HCT116 (cell line): ENCODE data around the gene COMTD1. TPM values are rescaled to one million over a fixed set of nuclear protein-coding genes. Genes with fewer than 3 reads are reported as not detected.

Experiments
- ATAC-seq: fragments of 200-7000 bp; cut with Tn5 transposase; 2 replicates; pipeline ENCODE4 v1.9.1; 2020; ENCODE audit warnings: mild to moderate bottlenecking, moderate library complexity
- BruUV-seq: library from RNA; stranded (reverse); fragments of 400-500 nt; replicated peaks from 2 replicates; lab custom pipeline; 2021; lab: Mats Ljungman, UMichigan
- CTCF ChIA-PET: fragments of 300-600 bp; sonication (Branson Sonifier 250); formaldehyde crosslinking; loops from one replicate; lab custom pipeline; 2021; ENCODE audit warnings: antibody characterized with exemption; lab: Charles Lee
- POLR2A ChIA-PET: fragments of 300-600, 350-600 bp; sonication (Branson Sonifier 250); formaldehyde crosslinking; loops from one replicate; lab custom pipeline; 2021; ENCODE audit warnings: antibody characterized with exemption; lab: Charles Lee
- RAD21 ChIA-PET, 2 experiments: fragments of 300-600 bp; sonication (Branson Sonifier 250); formaldehyde crosslinking; loops; one replicate each; lab custom pipeline; 2023; ENCODE audit warnings: low total read pairs in 2 of 2; ENCODE audit not compliant: uncharacterized antibody in 2 of 2, unreplicated experiment in 2 of 2, low non-redundant PET in 1 of 2; lab: Charles Lee
- DNase-seq: peaks from one replicate; pipeline ENCODE4 v3.0.0-alpha.2; 2010; ENCODE audit warnings: low read depth, low spot score
- H2AFZ ChIP-seq: fragments of 200-600 bp; shearing (Covaris generic), sonication (generic); 2 replicates; pipeline ENCODE4 v1.6.1; 2017; ENCODE audit warnings: low read depth, mixed run types, mixed read lengths, antibody characterized with exemption, low read length; ENCODE audit not compliant: poor library complexity, severe bottlenecking
- H3K27ac ChIP-seq: 2 replicates; pipeline ENCODE4 v1.5.1; 2012; ENCODE audit warnings: low read depth, low read length
- H3K27me3 ChIP-seq: fragments of 200-600 bp; sonication (generic); 2 replicates; pipeline ENCODE4 v1.6.1; 2016; ENCODE audit warnings: mixed run types, low read length, mixed read lengths; ENCODE audit not compliant: insufficient read depth
- H3K36me3 ChIP-seq, 2 experiments: fragments of 200-500 bp in 1 of 2; fragments of 200-600 bp in 1 of 2; sonication (Bioruptor generic) in 1 of 2; sonication (generic) in 1 of 2; 2 replicates each; pipeline versions ENCODE4 v1.5.1 to v1.6.1; 2014 to 2016; ENCODE audit warnings: low read length in 2 of 2, inconsistent platforms in 1 of 2, mixed read lengths in 1 of 2, mixed run types in 1 of 2; ENCODE audit not compliant: insufficient read depth in 2 of 2, control insufficient read depth in 1 of 2
- H3K4me1 ChIP-seq, 2 experiments: fragments of 200-600 bp in 1 of 2; sonication (generic) in 1 of 2; 2 replicates each; pipeline versions ENCODE4 v1.5.1 to v1.6.1; 2012 to 2017; ENCODE audit warnings: low read length in 2 of 2, inconsistent platforms in 1 of 2, mild to moderate bottlenecking in 1 of 2, mixed read lengths in 1 of 2, mixed run types in 1 of 2, moderate library complexity in 1 of 2; ENCODE audit not compliant: insufficient read depth in 2 of 2, control insufficient read depth in 1 of 2
- H3K4me2 ChIP-seq: fragments of 200-600 bp; sonication (generic); 2 replicates; pipeline ENCODE4 v1.6.1; 2017; ENCODE audit warnings: mixed run types, low read length, mixed read lengths
- H3K4me3 ChIP-seq, 2 experiments: fragments of 200-600 bp in 1 of 2; sonication (generic) in 1 of 2; replicated peaks in 1 of 2; 2 replicates each; pipeline ENCODE4 v1.5.1; 2011 to 2016; ENCODE audit warnings: low read length in 2 of 2, control low read depth in 1 of 2, low read depth in 1 of 2, mild to moderate bottlenecking in 1 of 2, mixed read lengths in 1 of 2, mixed run types in 1 of 2
- H3K79me2 ChIP-seq: fragments of 200-600 bp; sonication (generic); 2 replicates; pipeline ENCODE4 v1.6.1; 2017; ENCODE audit warnings: mild to moderate bottlenecking, mixed run types, low read length, moderate library complexity, mixed read lengths; ENCODE audit not compliant: insufficient read depth
- H3K9ac ChIP-seq: fragments of 200-600 bp; sonication (generic); 2 replicates; pipeline ENCODE4 v1.6.1; 2016; ENCODE audit warnings: low read length, mixed read lengths
- H3K9me2 ChIP-seq: fragments of 200-600 bp; sonication (generic), shearing (Covaris generic); 2 replicates; pipeline ENCODE4 v1.6.1; 2017; ENCODE audit warnings: mixed run types, mild to moderate bottlenecking, moderate library complexity; ENCODE audit not compliant: insufficient read depth
- H3K9me3 ChIP-seq, 2 experiments: fragments of 200-500 bp in 1 of 2; fragments of 200-600 bp in 1 of 2; sonication (Bioruptor generic) in 1 of 2; sonication (generic) in 1 of 2; 2 replicates each; pipeline ENCODE4 v1.6.1; 2014 to 2017; ENCODE audit warnings: low read length in 2 of 2, mixed read lengths in 2 of 2, inconsistent platforms in 1 of 2, low read depth in 1 of 2, mild to moderate bottlenecking in 1 of 2, mixed run types in 1 of 2, moderate library complexity in 1 of 2; ENCODE audit not compliant: control insufficient read depth in 1 of 2, insufficient read depth in 1 of 2
- H4K20me1 ChIP-seq: fragments of 200-600 bp; sonication (generic), shearing (Covaris generic); 2 replicates; pipeline ENCODE4 v1.6.1; 2017; ENCODE audit warnings: mixed run types, mild to moderate bottlenecking, moderate library complexity; ENCODE audit not compliant: insufficient read depth
- CEBPB ChIP-seq: IDR thresholded peaks from 2 replicates; pipeline ENCODE4 v1.6.1; 2012; ENCODE audit warnings: low read depth
- EZH2 ChIP-seq: fragments of 200-600 bp; sonication (generic); IDR thresholded peaks from 2 replicates; pipeline ENCODE4 v1.6.1; 2017; ENCODE audit warnings: antibody characterized with exemption, mixed run types
- EZH2phosphoT487 ChIP-seq: fragments of 200-600 bp; IDR thresholded peaks from 2 replicates; pipeline ENCODE4 v1.6.1; 2018; ENCODE audit warnings: antibody characterized with exemption, borderline replicate concordance
- FOSL1 ChIP-seq: IDR thresholded peaks from 2 replicates; pipeline ENCODE4 v1.6.1; 2012; ENCODE audit warnings: low read depth
- POLR2A ChIP-seq: IDR thresholded peaks from 2 replicates; pipeline ENCODE4 v1.7.0; 2011; ENCODE audit warnings: borderline replicate concordance; ENCODE audit not compliant: insufficient read depth, insufficient read length; ENCODE audit errors: extremely low read depth
- POLR2AphosphoS5 ChIP-seq: IDR thresholded peaks from 2 replicates; pipeline ENCODE4 v1.6.1; 2011; ENCODE audit warnings: mild to moderate bottlenecking, low read depth, low read length, moderate library complexity
- RAD21 ChIP-seq: IDR thresholded peaks from 2 replicates; pipeline ENCODE4 v1.6.1; 2012; ENCODE audit warnings: low read depth, mild to moderate bottlenecking
- SIN3A ChIP-seq: IDR thresholded peaks from 2 replicates; pipeline ENCODE4 v1.6.1; 2012; ENCODE audit warnings: low read depth
- SP1 ChIP-seq: IDR thresholded peaks from 2 replicates; pipeline ENCODE4 v1.6.1; 2012; ENCODE audit warnings: low read depth
- SRF ChIP-seq: IDR thresholded peaks from 2 replicates; pipeline ENCODE4 v1.6.1; 2012; ENCODE audit warnings: low read depth
- TCF7L2 ChIP-seq: IDR thresholded peaks from 2 replicates; pipeline ENCODE4 v1.7.0; 2011; ENCODE audit warnings: borderline replicate concordance, inconsistent platforms; ENCODE audit not compliant: insufficient read depth, insufficient read length; ENCODE audit errors: extremely low read depth
- YY1 ChIP-seq: IDR thresholded peaks from 2 replicates; pipeline ENCODE4 v1.6.1; 2011; ENCODE audit warnings: low read length, low read depth, moderate library complexity, mild to moderate bottlenecking; ENCODE audit not compliant: insufficient replicate concordance; ENCODE audit errors: extremely low read depth
- ZNF274 ChIP-seq: fragments of 200-500 bp; sonication (Bioruptor generic); IDR thresholded peaks from 2 replicates; pipeline ENCODE4 v1.6.1; 2014; ENCODE audit warnings: mild to moderate bottlenecking, low read depth, low read length, inconsistent platforms
- intact Hi-C: fragments of 100-400 bp; cut with micrococcal nuclease; formaldehyde crosslinking; loops from 2 replicates; pipeline ENCODE4 v1.10.0; 2022
- total RNA-seq: library from RNA; stranded (reverse); gene quantifications from one replicate; pipeline ENCODE4 v1.2.1, GENCODE V29; 2021; ENCODE audit not compliant: unreplicated experiment
- TF ChIP-seq, protein P1 (sequence below): IDR thresholded peaks from 2 replicates; pipeline ENCODE4 v1.6.1; 2012
- TF ChIP-seq, protein P2 (sequence below), 3 experiments: fragments of 200-600 bp in 1 of 3; sonication (generic) in 1 of 3; IDR thresholded peaks in 2 of 3; conservative IDR thresholded peaks in 1 of 3; 2 replicates each; pipeline ENCODE4 v1.5.1; 2012 to 2017; ENCODE audit warnings: low read depth in 2 of 3, low read length in 2 of 3, antibody characterized with exemption in 1 of 3, borderline replicate concordance in 1 of 3, control low read depth in 1 of 3, mild to moderate bottlenecking in 1 of 3, mixed read lengths in 1 of 3, mixed run types in 1 of 3, moderate library complexity in 1 of 3; ENCODE audit not compliant: insufficient read depth in 1 of 3
- TF ChIP-seq, protein P3 (sequence below): IDR thresholded peaks from 2 replicates; pipeline ENCODE4 v1.6.1; 2011; ENCODE audit warnings: mild to moderate bottlenecking, low read length, moderate library complexity; ENCODE audit not compliant: insufficient replicate concordance; ENCODE audit errors: extremely low read depth

Gene COMTD1
- total RNA-seq, 1 experiment from 2014 or later: 35.1 TPM

DNA sequence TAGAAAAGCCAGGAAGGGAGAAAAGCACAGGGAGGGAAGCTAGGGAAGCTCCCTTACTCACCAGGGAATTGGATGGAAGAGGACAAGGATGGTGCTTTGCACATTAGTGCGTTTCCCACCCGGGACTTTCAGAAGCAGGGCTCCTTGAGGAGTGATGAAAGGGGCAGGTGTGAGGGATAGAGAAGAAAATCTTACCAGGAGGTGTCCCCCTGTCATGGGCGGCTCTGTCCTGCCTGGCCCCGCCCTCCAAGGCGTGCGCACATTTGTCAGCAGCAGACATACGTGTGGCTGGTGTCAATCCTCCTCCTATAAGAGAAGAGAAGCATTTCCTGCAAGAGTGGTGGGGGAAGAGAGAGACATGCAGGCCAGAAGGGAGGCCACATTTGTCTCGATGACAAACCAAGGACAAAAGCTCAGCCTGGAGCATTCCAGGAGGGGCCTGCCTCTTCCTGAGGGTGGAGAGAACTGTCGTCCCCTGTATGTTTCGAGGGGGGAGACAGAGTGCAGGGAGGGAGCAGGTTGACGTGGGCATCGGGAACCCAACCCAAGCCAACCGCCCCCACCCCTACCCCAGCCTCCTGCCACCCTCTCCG, 47.4 kb upstream of the COMTD1 start:
- H3K9ac ChIP-seq: no peak overlapping the region
- BruUV-seq: no TSS peak
- ChIA-PET RAD21 (no interaction called here), POLR2A (interaction anchor here (0.9 kb wide), 1 partner anchor 10 kb away, joined by 6 read pairs; no protein-coding TSS in a partner anchor), CTCF (no interaction called here)
- H3K27me3 ChIP-seq: no peaks in the 10 kb centered on the region
- no peak for TF ChIP-seq YY1
- TF ChIP-seq, protein P1, sequence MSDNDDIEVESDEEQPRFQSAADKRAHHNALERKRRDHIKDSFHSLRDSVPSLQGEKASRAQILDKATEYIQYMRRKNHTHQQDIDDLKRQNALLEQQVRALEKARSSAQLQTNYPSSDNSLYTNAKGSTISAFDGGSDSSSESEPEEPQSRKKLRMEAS: no peak
- TF ChIP-seq RAD21: no peak
- TF ChIP-seq SIN3A: no peak
- no peak for TF ChIP-seq CEBPB
- TF ChIP-seq POLR2A: no peak
- TF ChIP-seq SP1: no peak
- TF ChIP-seq FOSL1: no peak
- TF ChIP-seq, protein P2, sequence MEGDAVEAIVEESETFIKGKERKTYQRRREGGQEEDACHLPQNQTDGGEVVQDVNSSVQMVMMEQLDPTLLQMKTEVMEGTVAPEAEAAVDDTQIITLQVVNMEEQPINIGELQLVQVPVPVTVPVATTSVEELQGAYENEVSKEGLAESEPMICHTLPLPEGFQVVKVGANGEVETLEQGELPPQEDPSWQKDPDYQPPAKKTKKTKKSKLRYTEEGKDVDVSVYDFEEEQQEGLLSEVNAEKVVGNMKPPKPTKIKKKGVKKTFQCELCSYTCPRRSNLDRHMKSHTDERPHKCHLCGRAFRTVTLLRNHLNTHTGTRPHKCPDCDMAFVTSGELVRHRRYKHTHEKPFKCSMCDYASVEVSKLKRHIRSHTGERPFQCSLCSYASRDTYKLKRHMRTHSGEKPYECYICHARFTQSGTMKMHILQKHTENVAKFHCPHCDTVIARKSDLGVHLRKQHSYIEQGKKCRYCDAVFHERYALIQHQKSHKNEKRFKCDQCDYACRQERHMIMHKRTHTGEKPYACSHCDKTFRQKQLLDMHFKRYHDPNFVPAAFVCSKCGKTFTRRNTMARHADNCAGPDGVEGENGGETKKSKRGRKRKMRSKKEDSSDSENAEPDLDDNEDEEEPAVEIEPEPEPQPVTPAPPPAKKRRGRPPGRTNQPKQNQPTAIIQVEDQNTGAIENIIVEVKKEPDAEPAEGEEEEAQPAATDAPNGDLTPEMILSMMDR (IDR thresholded peaks at IDR 0.05 in 2 of 3, conservative IDR thresholded peaks at IDR 0.05 in 1 of 3; ENCODE audit: borderline replicate concordance in 1 of 3, insufficient read depth in 1 of 3, low read depth in 2 of 3, low read length in 2 of 3): no peak
- no peak for TF ChIP-seq SRF
- TF ChIP-seq, protein P3, sequence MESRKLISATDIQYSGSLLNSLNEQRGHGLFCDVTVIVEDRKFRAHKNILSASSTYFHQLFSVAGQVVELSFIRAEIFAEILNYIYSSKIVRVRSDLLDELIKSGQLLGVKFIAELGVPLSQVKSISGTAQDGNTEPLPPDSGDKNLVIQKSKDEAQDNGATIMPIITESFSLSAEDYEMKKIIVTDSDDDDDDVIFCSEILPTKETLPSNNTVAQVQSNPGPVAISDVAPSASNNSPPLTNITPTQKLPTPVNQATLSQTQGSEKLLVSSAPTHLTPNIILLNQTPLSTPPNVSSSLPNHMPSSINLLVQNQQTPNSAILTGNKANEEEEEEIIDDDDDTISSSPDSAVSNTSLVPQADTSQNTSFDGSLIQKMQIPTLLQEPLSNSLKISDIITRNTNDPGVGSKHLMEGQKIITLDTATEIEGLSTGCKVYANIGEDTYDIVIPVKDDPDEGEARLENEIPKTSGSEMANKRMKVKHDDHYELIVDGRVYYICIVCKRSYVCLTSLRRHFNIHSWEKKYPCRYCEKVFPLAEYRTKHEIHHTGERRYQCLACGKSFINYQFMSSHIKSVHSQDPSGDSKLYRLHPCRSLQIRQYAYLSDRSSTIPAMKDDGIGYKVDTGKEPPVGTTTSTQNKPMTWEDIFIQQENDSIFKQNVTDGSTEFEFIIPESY: no peak
- TF ChIP-seq ZNF274: no peak
- no peak for TF ChIP-seq TCF7L2
- no peak for TF ChIP-seq POLR2AphosphoS5
- TF ChIP-seq EZH2phosphoT487: no peak
- TF ChIP-seq EZH2: no peak
- no peak overlapping the region for H3K27ac ChIP-seq
- no peak for DNase-seq
- H3K9me3 ChIP-seq: no peaks in the 10 kb centered on the region
- no peak overlapping the region for H2AFZ ChIP-seq
- no peaks in the 10 kb centered on the region for H3K9me2 ChIP-seq
- no peak overlapping the region for H3K4me2 ChIP-seq
- H4K20me1 ChIP-seq: no peaks in the 10 kb centered on the region
- no peak overlapping the region for H3K4me3 ChIP-seq
- H3K36me3 ChIP-seq: no peaks in the 10 kb centered on the region
- no peak for ATAC-seq
- 0 out of 2 replicates have a peak, but pooled peaks cover 5% of the 10 kb centered on the region for H3K79me2 ChIP-seq
- peaks cover 0 to 9% of the 10 kb centered on the region in 2 experiments; a peak in 1 of 4 replicates for H3K4me1 ChIP-seq
- intact Hi-C loops: no loop called here
